GM23248 (cell line): ENCODE measurements around the gene FBXW10. TPM values are rescaled to one million over a fixed set of nuclear protein-coding genes. Genes with fewer than 3 reads are reported as not detected.
"Not testable (repeated sequence)": the region's sequence is repeated elsewhere in the genome, so short reads cannot be mapped to it uniquely, and the experiment has no call there.

ENCODE experiments used
- DNase-seq: peaks from one replicate; pipeline ENCODE4 v3.0.0-alpha.2; 2015
- H2AFZ ChIP-seq: fragments of 200-600 bp; sonication (generic); 2 replicates; pipeline ENCODE4 v1.6.1; 2016; ENCODE audit warnings: antibody characterized with exemption
- H3F3A ChIP-seq: fragments of 200-600 bp; sonication (generic); 2 replicates; pipeline ENCODE4 v1.6.1; 2016; ENCODE audit warnings: mild to moderate bottlenecking, antibody characterized with exemption, mixed run types; ENCODE audit not compliant: insufficient read depth
- H3K27ac ChIP-seq: fragments of 200-600 bp; sonication (generic); 2 replicates; pipeline ENCODE4 v1.5.1; 2016; ENCODE audit warnings: mild to moderate bottlenecking
- H3K27me3 ChIP-seq: fragments of 200-600 bp; sonication (generic); replicated peaks from 2 replicates; pipeline ENCODE4 v1.6.1; 2016; ENCODE audit warnings: mild to moderate bottlenecking; ENCODE audit not compliant: insufficient read depth
- H3K36me3 ChIP-seq: fragments of 200-600 bp; sonication (generic); 2 replicates; pipeline ENCODE4 v1.6.1; 2016; ENCODE audit warnings: low read depth, mild to moderate bottlenecking
- H3K4me1 ChIP-seq: fragments of 200-600 bp; sonication (generic); 2 replicates; pipeline ENCODE4 v1.6.1; 2016; ENCODE audit warnings: mild to moderate bottlenecking; ENCODE audit not compliant: insufficient read depth
- H3K4me2 ChIP-seq: fragments of 200-600 bp; sonication (generic); one replicate; pipeline ENCODE4 v1.6.1; 2016; ENCODE audit warnings: mild to moderate bottlenecking; ENCODE audit not compliant: unreplicated experiment
- H3K4me3 ChIP-seq: fragments of 200-600 bp; sonication (generic); 2 replicates; pipeline ENCODE4 v1.5.1; 2016; ENCODE audit warnings: mild to moderate bottlenecking
- H3K79me2 ChIP-seq: fragments of 200-600 bp; sonication (generic); 2 replicates; pipeline ENCODE4 v1.6.1; 2016; ENCODE audit warnings: mild to moderate bottlenecking; ENCODE audit not compliant: insufficient read depth
- H3K9ac ChIP-seq: fragments of 200-600 bp; sonication (generic); 2 replicates; pipeline ENCODE4 v1.6.1; 2016; ENCODE audit warnings: mild to moderate bottlenecking
- H3K9me2 ChIP-seq: fragments of 200-600 bp; sonication (generic); 2 replicates; pipeline ENCODE4 v1.6.1; 2016; ENCODE audit warnings: mixed run types, mild to moderate bottlenecking, moderate library complexity; ENCODE audit not compliant: insufficient read depth
- H3K9me3 ChIP-seq: fragments of 200-600 bp; sonication (generic); one replicate; pipeline ENCODE4 v1.6.1; 2017; ENCODE audit warnings: low read depth
- H4K20me1 ChIP-seq: fragments of 200-600 bp; sonication (generic); 2 replicates; pipeline ENCODE4 v1.6.0; 2016; ENCODE audit not compliant: insufficient read depth
- WGBS, 2 experiments: methylation state at CpG; one replicate each; pipeline ENCODE4 v1.1.6; 2015 to 2017; ENCODE audit warnings: low lambda C conversion rate in 2 of 2, low coverage in 1 of 2; ENCODE audit errors: missing lambda C conversion rate in 2 of 2; 5-methylcytosine and 5-hydroxymethylcytosine counted together
- in situ Hi-C: fragments of 300-500 bp; cut with MboI; formaldehyde crosslinking; loops from 2 replicates; pipeline ENCODE4 v1.15.0; 2020
- polyA plus RNA-seq: library from polyadenylated mRNA; unstranded; fragments of >200 nt; fragmentation: Nextera tagmentation; extraction: Ambion mirVana; gene quantifications from 2 replicates; pipeline ENCODE4 v1.2.1, GENCODE V29; 2016
- total RNA-seq: library from RNA; depleted of rRNA; stranded (reverse); fragments of >200 nt; shearing (Covaris generic); gene quantifications from 2 replicates; pipeline ENCODE4 v1.2.3, GENCODE V29; 2014; rRNA removed

FBXW10 gene
- total RNA-seq = 0.11 and 0.25 TPM in 2 replicates
- polyA plus RNA-seq = not detected in 2 replicates

GRCh38 chr17:18743699-18744421, at the start of gene FBXW10:
FBXW10 (plus strand) TSS chr17:18744054; CDS start chr17:18744245, 191 bp downstream.
- peak; percentile 10 for DNase-seq
- H3K4me1 ChIP-seq, H3K9me3 ChIP-seq, H3K36me3 ChIP-seq, H4K20me1 ChIP-seq, in situ Hi-C loops, H3F3A ChIP-seq, H3K9ac ChIP-seq, H3K27ac ChIP-seq, H3K9me2 ChIP-seq, H3K79me2 ChIP-seq, H3K27me3 ChIP-seq: not testable (repeated sequence)
- Histone ChIP-seq H2AFZ (peak within 1 kb of the TSS; percentile 89), H3K4me3 (peak within 1 kb of the TSS; percentile 59), H3K4me2 (peak within 1 kb of the TSS; percentile 12)
- WGBS, 2 experiments = 6 to 7% methylated on average over 9 of the region's 10 CpGs

- H3K9me2 ChIP-seq, H3K4me2 ChIP-seq, H3K4me3 ChIP-seq, H3F3A ChIP-seq, H3K36me3 ChIP-seq, H3K79me2 ChIP-seq, in situ Hi-C loops, H3K9me3 ChIP-seq, H2AFZ ChIP-seq, DNase-seq, H4K20me1 ChIP-seq, H3K27ac ChIP-seq, H3K27me3 ChIP-seq, H3K4me1 ChIP-seq, H3K9ac ChIP-seq: not testable (repeated sequence)
- 14 to 18% methylated on average over 2 of the region's 2 CpGs for WGBS, 2 experiments
Observed at GRCh38 chr17:18695143-18695542, 48.7 kb upstream of the FBXW10 start.

- H2AFZ ChIP-seq = peak overlapping the region; percentile 98
- H3K4me1 ChIP-seq, H3F3A ChIP-seq, H4K20me1 ChIP-seq, H3K27ac ChIP-seq, H3K9me3 ChIP-seq, in situ Hi-C loops, DNase-seq, H3K9me2 ChIP-seq, H3K79me2 ChIP-seq, H3K36me3 ChIP-seq, H3K27me3 ChIP-seq: not testable (repeated sequence)
- H3K4me3 ChIP-seq = peak overlapping the region; percentile 80
- peak overlapping the region; percentile 90 for H3K4me2 ChIP-seq
- 64 to 66% methylated on average over 8 of the region's 8 CpGs for WGBS, 2 experiments
- peak overlapping the region; percentile 77 for H3K9ac ChIP-seq
Observed at GRCh38 chr17:18698473-18699103, 45.3 kb upstream of the FBXW10 start.

GRCh38 chr17:18705955-18706354, 37.9 kb upstream of the FBXW10 start:
- not testable (repeated sequence) for H3K36me3 ChIP-seq, DNase-seq
- 88 to 96% methylated on average over 3 of the region's 3 CpGs for WGBS, 2 experiments

GRCh38 chr17:18708215-18708614, 35.6 kb upstream of the FBXW10 start:
- H2AFZ ChIP-seq, in situ Hi-C loops, H3K36me3 ChIP-seq, H3K27ac ChIP-seq, H3K79me2 ChIP-seq, H3K4me1 ChIP-seq, H3K9me3 ChIP-seq, H3K27me3 ChIP-seq, H3K4me2 ChIP-seq, H4K20me1 ChIP-seq, H3K9me2 ChIP-seq, H3K4me3 ChIP-seq, H3K9ac ChIP-seq, H3F3A ChIP-seq: not testable (repeated sequence)
- WGBS, 2 experiments = 92 to 97% methylated on average over 3 of the region's 3 CpGs
- peak; percentile 13 for DNase-seq

More at GRCh38 chr17:18705955-18706354, 37.9 kb upstream of the FBXW10 start:
- in situ Hi-C loops, H3K9me3 ChIP-seq, H3F3A ChIP-seq, H3K9me2 ChIP-seq, H2AFZ ChIP-seq, H4K20me1 ChIP-seq, H3K27me3 ChIP-seq, H3K4me3 ChIP-seq, H3K9ac ChIP-seq, H3K27ac ChIP-seq, H3K4me1 ChIP-seq, H3K4me2 ChIP-seq, H3K79me2 ChIP-seq: not testable (repeated sequence)

GRCh38 chr17:18712354-18712999, 31.4 kb upstream of the FBXW10 start:
- H3K4me3 ChIP-seq, in situ Hi-C loops, H4K20me1 ChIP-seq, H3K79me2 ChIP-seq, H3K9ac ChIP-seq, H3K4me1 ChIP-seq, H3K9me2 ChIP-seq, H3K27me3 ChIP-seq, H3K36me3 ChIP-seq, H3K9me3 ChIP-seq, H2AFZ ChIP-seq, H3F3A ChIP-seq, H3K27ac ChIP-seq: not testable (repeated sequence)
- WGBS, 2 experiments = 15 to 18% methylated on average over 6 to 7 of the region's 7 CpGs
- peak; percentile 72 for DNase-seq
- H3K4me2 ChIP-seq = peak overlapping the region; percentile 25

- 74 to 83% methylated on average over 5 to 8 of the region's 9 CpGs for WGBS, 2 experiments
- in situ Hi-C loops = not testable (repeated sequence)
Observed at GRCh38 chr17:18718643-18719427, 25.0 kb upstream of the FBXW10 start.

More at GRCh38 chr17:18718643-18719427, 25.0 kb upstream of the FBXW10 start:
- H3K79me2 ChIP-seq, H3K9ac ChIP-seq, H2AFZ ChIP-seq, H3K4me1 ChIP-seq, H3F3A ChIP-seq, H4K20me1 ChIP-seq, H3K9me2 ChIP-seq, H3K27ac ChIP-seq, H3K27me3 ChIP-seq, H3K36me3 ChIP-seq, H3K4me2 ChIP-seq, H3K9me3 ChIP-seq, H3K4me3 ChIP-seq: not testable (repeated sequence)
- peak; percentile 32 for DNase-seq
